Spleen (tissue), 7 donors: ENCODE data around the gene BCL2.

Source experiments
- CTCF ChIP-seq, 11 experiments: fragments of 200-600 bp in 7 of 11; fragments of 450-650 bp in 4 of 11; sonication (generic) in 4 of 11; IDR thresholded peaks in 8 of 11; conservative IDR thresholded peaks in 3 of 11; 1 replicate in 7 of 11; 2 replicates in 4 of 11; pipeline versions ENCODE4 v1.4.0 to v1.8.0; 2016 to 2021; ENCODE audit warnings: antibody characterized with exemption in 11 of 11, inconsistent platforms in 4 of 11, mild to moderate bottlenecking in 1 of 11
- POLR2A ChIP-seq, 3 donors: fragments of 450-650 bp; IDR thresholded peaks; one replicate each; pipeline ENCODE4 v1.5.1; 2017; ENCODE audit warnings: antibody characterized with exemption in 3 of 3, mild to moderate bottlenecking in 1 of 3
- donor health status: DM: no; HTN: no; CAD: no; lungs with moderate emphysema.
- donor health status: DM: no; HTN: no; CAD: no.
- donor health status: DM: no; HTN: no; CAD: no.

DNA sequence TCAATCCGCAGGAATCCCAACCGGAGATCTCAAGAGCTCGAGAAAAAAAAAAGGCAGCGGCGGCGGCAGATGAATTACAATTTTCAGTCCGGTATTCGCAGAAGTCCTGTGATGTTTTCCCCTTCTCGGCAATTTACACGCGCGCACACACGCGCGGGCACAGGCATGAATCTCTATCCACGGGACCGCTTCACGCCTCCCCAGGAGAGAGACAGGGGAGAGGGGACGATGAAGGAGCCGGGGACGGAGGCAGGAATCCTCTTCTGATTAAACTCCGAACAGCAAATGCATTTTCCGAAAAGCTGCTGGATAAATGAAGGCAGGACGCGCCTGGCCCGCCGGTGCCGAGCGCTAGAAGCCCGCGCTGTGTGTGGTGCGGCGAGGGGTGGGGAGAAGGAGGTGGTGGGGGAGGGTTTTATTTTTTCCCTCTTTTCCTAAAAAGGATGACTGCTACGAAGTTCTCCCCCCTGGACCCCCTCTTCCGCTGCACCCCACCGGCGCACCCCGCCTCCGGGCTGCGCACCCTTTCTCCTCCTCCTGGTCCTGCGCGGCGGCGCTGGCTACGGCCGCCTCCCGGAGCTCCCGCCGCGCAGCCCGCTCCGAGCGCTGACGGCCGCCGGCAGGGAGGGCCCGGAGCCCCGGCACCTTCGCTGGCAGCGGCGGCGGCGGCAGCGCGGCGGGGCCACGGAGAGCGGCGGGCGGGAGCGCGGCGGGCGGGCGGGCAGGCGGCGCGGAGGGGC, at the start of gene BCL2:
- TF ChIP-seq CTCF (IDR thresholded peaks at IDR 0.05 in 8 of 11, conservative IDR thresholded peaks at IDR 0.05 in 3 of 11) (no peak), POLR2A (IDR thresholded peaks at IDR 0.05) (no peak)
